ENCODE results near the gene TRMU. TPM values are rescaled to one million over a fixed set of nuclear protein-coding genes. Genes with fewer than 3 reads are reported as not detected.

Gene TRMU
- total and polyA plus RNA-seq, 2 experiments from 2014 or later = 38.0 to 40.9 TPM

- H3K27me3 ChIP-seq = no peaks in the 10 kb centered on the region
- no peak overlapping the region for H3K4me3 ChIP-seq
- H3K4me2 ChIP-seq = no peak overlapping the region
- no peaks in the 10 kb centered on the region for H4K20me1 ChIP-seq (ENCODE audit: insufficient read depth, poor library complexity, severe bottlenecking)
- H3K9me3 ChIP-seq (ENCODE audit: low read depth) = no peaks in the 10 kb centered on the region
- no peak for DNase-seq (ENCODE audit: low spot score)
- no peaks in the 10 kb centered on the region for H3K4me1 ChIP-seq (ENCODE audit: insufficient read depth)
- H3K9me2 ChIP-seq (replicated peaks; ENCODE audit: insufficient read depth) = no peaks in the 10 kb centered on the region
- H3K27ac ChIP-seq = no peak overlapping the region
- TF ChIP-seq CTCF (IDR thresholded peaks at IDR 0.05; ENCODE audit: poor library complexity) (no peak), EZH2phosphoT487 (IDR thresholded peaks at IDR 0.05; ENCODE audit: low read depth, severe bottlenecking, unreplicated experiment) (no peak), EZH2 (IDR thresholded peaks at IDR 0.05; ENCODE audit: borderline replicate concordance) (no peak)
- H3K36me3 ChIP-seq (replicated peaks; ENCODE audit: insufficient read depth, low read depth) = no peaks in the 10 kb centered on the region
- H2AFZ ChIP-seq = no peak overlapping the region
- 85% methylated on average over 15 of the region's 15 CpGs for WGBS (ENCODE audit: low lambda C conversion rate, missing lambda C conversion rate)
- H3K79me2 ChIP-seq = no peaks in the 10 kb centered on the region
These were observed 71.3 kb downstream of the TRMU start for GRCh38 chr22:46406791-46407190.

Other genes with a start within 250 kb of the TRMU start
- gene PPARA, start 185.2 kb upstream of the TRMU start, total RNA-seq = 28.0 and 31.0 TPM in 2 replicates
- gene PPARA, start 185.2 kb upstream of the TRMU start, polyA plus RNA-seq = 12.3 and 13.7 TPM in 2 replicates
- 11.1 and 13.6 TPM in 2 replicates for gene CDPF1, start 85.4 kb upstream of the TRMU start, total RNA-seq
- gene CDPF1, start 85.4 kb upstream of the TRMU start, polyA plus RNA-seq = 8.2 and 16.7 TPM in 2 replicates
- 0.16 TPM in 1 of 2 replicates, not detected in the other for gene PKDREJ, start 72.4 kb upstream of the TRMU start, total RNA-seq
- gene PKDREJ, start 72.4 kb upstream of the TRMU start, polyA plus RNA-seq = 0.16 TPM in 1 of 2 replicates, not detected in the other
- gene TTC38, start 67.7 kb upstream of the TRMU start, total RNA-seq = 62.4 and 85.8 TPM in 2 replicates
- gene TTC38, start 67.7 kb upstream of the TRMU start, polyA plus RNA-seq = 44.3 and 48.3 TPM in 2 replicates
- 2.6 and 4.4 TPM in 2 replicates for gene GTSE1, start 38.8 kb upstream of the TRMU start, total RNA-seq
- 4.1 and 5.9 TPM in 2 replicates for gene GTSE1, start 38.8 kb upstream of the TRMU start, polyA plus RNA-seq
- gene CELSR1, start 201.9 kb downstream of the TRMU start, total RNA-seq = 5.8 and 8.7 TPM in 2 replicates
- gene CELSR1, start 201.9 kb downstream of the TRMU start, polyA plus RNA-seq = 3.0 and 4.9 TPM in 2 replicates

Measured in hepatocyte (in vitro differentiated cells).